ENCODE data around the gene UNG.
"Not testable (repeated sequence)": the region's sequence is repeated elsewhere in the genome, so short reads cannot be mapped to it uniquely, and the experiment has no call there.

Gene UNG

DNA sequence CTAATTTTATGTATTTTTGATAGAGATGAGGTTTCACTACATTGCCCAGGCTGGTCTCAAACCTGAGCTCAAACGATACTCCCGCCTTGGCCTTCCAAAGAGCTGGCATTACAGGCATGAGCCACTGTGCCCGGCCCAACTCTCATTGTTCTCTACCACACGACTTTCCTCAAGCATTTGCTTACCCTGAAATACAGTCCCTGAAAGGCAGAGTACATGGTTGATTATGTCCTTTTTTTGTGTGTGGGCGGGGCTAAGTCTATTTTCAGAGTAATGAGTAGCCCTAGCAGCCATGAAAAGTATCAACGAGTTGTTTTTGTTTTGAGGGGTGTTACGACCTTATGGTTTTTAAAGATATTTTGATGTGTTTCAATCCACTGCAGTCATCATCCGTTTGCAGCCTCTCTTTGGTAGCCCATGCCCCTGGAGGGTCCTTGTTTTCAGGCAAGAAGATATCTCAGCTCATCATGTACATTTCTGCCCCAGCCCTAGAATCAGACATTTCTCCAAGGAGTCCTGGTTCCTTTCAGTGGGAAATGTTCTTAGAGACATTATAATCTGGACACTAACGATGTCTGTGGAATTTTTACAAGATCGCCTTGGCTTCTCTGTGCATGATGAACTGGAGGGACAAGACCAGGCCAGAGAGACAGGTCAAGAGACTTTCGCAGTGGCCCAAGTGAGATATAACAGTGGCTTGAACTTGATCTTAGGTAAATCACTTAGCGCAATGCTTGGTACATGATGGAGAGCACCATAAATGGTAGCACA lies 27.7 kb downstream of the UNG start:
- no peak for DNase-seq

DNA sequence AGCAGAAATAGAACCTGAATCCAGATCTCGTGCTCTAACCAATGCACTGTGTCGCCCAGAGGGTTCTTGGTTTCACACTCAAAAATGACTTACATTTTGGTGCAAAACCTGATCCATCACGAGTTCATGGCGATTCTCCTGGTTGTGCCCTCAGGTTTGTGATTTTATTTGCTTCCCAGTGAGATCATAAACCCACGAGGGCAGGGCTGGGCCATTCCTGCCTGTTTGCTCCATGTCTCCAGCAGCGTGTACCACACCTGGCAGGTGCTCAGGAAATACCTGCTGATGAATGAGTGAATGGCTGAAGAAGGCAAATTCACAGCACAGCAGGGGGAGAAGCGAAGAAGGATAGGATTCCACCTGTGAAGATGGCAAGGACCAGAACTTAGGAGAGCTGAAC lies 28.4 kb downstream of the UNG start:
- no peak for DNase-seq

DNA sequence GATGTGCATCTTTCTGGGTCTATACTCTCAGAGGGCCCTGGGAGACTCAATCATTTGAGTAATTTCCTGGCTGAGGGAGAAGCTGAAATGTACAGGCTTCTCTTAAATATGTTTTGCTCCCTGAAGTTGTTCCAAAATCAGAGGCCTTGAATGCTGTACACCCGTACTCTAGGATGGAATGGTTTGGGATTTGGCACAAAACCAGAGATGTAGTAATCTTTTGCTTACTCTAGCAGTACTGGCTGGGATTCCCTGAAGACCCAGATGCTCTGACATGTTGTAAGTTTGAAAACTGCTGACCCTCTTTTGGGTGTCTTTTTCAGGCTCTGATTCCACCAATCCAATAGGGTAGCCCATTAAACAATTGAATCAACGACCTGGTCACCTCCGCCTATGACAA lies 29.4 kb downstream of the UNG start:
- no peak for DNase-seq

DNA sequence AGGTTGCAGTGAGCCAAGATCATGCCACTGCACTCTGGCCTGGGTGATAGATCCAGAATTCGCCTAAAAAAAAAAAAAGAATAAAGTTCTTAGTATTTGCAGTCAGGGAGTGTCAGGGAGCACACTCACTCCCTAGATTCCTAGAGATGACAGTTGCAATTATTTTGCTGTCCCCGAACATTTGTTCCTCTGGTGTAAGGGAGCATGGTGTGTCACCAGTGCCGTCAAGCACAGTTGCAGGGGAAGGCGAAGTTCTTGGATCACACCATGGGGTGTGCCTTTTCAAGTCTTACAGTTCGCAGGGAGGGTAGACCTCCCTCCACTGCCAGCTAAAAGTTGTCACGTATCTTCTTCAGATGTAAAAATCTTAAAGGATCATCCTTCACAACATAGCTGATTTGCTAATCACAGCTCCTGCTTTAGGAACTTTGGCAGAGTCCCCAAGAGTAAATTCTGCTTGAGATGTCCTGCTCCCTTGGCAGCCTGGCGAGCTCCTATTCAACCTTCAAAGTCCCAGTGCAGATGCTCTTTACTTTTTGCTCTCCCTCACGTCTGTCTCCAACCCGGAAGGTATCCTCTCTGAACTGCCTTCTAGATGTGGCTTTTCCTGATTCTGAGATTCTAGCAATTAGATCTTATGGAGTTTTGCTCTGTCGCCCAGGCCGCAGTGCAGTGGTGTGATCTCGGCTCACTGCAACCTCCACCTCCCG lies 30.3 kb downstream of the UNG start:
- no peak for DNase-seq

DNA sequence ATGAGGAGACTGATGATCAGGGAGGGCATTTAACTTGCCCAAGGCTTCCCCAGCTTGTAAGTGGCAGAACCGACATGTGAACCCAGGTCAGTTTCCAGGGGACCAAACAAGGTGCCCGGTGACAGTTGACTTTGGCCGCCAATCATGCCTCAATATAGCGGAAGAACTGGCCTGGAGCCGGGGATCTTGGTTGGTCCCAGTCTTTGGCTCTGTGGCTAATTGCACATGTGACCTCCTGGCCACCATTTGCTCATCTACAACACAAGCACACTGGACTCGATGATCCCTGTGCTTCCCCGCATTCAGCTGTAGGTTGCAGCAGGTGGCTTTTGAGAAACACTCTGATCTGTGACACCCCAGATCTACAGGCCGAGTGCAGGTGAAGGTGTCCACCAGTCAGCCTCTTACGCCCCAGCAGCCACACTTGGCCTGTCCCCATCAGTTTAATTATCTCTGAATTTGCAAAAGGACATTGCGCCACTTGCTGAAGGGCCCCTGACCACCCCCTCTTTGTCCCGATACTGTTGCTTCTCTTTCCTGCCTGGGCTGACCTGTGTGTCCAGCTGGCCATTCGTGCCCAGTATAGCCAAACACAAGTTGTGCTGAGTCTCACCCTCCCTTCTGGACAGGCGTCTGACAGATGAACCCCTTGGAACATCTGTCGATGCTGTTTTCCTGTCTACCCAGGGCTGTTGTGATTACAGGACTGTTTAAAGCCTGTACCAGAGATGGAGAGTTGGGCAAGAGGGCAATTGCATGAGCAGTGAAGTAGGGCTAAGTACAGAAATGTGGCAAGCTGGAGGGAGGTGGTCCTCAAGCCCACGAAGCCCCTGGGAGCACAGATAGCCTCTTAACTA lies 33.1 kb downstream of the UNG start:
- DNase-seq = no peak

DNA sequence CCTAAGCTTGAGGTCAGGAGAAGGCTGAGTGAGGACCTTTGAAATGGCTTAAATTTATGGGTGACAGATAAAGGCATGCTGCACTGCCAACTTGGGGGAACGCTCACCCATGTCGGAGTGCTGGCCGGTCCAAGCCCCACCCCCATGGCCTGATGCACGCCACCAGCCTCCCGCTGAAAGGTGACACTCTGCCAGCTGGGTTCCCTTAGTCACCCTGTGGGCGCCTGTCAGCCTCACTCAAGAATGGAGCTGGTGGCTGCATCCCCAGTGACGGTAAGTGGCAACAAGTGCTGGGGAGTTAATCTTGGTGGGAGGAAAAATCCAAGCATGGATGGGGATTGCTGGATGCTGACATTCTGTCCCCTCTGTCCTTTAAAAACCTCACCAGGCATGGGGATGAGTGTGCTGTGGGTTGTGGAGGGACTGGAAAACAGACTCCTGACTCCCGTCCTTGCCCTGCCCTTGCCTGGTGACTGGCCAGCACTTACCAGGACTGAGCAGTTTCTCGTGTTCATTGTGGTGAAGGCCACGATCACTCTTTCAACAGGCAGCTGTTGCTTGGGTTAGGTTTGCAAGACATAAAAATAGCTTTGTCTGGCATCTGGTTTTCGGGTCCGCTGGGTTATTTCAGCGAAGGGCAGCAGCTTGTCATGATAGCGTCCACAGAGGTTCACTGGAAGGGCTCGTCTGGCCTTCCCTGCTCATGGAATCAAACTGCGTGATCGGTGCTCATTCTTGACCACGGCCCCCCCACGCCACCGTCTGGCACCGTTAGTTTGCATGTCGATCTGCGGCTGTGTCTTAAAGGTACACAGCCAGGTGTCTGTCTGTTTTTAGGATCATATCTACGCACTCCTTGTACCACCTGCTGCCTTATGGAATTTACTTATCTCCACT lies 34.0 kb downstream of the UNG start:
- DNase-seq = no peak

DNA sequence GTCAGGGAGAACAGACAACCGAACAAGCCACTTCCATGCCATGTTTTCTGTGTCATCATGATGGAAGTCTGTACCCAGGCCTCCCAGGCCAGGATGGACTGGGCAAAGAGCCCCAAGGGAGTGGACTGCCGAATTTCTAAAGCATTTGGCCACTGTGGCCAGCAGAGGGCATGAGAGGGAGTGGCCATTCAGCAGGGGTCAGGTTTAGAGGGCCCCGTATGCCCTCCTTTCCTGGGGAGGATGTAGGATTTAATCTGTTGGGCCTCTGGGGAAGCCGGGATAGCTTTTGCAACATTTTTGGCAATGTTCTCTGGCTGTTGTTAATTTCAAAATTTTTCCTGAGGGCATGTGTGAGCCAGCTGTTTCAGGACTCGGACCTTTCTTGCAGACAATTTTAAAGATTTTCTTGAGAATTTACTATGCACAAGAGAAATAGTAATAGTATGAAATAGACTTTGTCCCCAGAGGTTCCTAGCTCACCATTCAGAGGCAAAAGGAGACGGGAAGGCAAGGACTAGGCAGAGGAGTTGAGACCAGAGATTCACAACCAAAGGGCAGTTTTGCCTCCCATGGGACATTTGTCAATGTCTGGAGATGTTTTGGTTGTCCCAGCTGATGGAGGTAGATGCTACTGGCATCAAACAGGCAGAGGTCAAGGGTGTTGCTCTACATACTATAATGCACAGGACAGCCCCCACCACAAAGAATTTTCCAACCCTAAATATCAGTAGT lies 37.0 kb downstream of the UNG start:
- no peak for DNase-seq

DNA sequence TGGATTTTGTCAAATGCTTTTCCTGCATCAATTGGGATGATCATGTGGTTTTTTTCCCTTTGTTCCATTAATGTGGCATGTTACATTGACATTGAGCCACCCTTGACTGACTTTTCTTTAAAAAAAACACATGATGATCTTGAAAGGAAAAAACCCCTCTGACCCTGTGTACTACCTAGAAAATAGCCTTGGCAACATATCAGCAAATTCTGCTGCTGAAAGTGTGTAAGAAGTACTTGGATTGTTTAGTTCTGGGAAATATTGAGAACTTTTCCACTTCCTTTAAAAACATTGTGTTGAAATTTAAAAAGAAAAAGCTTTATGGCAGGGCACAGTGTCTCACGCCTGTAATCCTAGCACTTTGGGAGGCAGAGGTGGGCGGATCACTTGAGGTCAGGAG lies 39.7 kb downstream of the UNG start:
- no peak for DNase-seq

DNA sequence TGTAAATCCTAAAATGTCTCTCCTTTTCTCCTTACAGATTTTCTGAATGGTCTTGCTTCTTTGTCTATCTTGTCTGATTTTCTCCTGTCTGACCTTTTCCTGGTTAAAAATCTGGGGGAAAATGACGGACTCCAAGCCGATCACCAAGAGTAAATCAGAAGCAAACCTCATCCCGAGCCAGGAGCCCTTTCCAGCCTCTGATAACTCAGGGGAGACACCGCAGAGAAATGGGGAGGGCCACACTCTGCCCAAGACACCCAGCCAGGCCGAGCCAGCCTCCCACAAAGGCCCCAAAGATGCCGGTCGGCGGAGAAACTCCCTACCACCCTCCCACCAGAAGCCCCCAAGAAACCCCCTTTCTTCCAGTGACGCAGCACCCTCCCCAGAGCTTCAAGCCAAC lies 42.0 kb downstream of the UNG start:
- no peak for DNase-seq

DNA sequence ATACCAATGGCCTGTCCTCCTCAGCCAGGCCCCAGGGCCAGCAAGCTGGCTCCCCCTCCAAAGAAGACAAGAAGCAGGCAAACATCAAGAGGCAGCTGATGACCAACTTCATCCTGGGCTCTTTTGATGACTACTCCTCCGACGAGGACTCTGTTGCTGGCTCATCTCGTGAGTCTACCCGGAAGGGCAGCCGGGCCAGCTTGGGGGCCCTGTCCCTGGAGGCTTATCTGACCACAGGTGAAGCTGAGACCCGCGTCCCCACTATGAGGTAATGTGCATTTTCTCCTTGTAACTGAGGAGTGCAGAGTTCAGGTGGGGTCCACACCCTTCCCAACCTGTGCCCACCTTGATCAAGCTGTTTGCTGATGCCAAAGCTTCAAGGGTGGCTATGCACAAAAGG lies 42.4 kb downstream of the UNG start:
- no peak for DNase-seq

DNA sequence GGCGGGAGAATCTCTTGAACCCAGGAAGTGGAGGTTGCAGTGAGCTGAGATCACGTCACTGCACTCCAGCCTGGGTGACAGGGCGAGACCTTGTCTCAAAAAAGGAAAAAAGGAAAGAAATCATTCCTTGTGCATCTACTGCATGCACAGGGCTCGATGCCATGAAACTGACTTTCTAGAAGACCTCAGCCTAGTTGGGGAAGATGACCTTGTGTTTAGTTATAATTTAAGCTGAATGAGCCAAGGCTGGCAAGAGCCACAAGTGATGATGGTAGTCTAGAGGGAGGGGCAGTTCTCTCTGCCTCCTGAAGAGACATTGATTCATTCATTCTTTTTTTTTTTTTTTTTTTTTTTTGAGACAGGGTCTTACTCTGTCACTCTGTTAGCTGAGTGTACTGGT lies 43.2 kb downstream of the UNG start:
- no peak for DNase-seq

DNA sequence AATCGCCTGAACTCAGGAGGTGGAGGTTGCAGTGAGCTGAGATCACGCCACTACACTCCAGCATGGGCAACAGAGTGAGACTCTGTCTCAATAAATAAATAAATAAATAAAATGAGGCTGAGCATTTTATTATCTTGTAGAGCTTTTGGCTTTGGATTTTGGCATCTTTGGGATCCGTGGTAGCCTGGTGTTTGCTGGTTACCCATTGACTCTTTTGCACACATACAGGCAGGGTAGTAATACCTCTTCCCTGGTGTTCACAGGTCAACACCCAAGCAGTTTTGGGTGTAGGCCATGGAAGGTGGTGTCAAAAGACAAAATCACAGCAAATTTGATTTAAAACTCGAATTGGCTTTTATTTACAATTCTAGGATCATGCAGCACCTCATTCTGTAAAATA lies 46.8 kb downstream of the UNG start:
- DNase-seq = no peak

DNA sequence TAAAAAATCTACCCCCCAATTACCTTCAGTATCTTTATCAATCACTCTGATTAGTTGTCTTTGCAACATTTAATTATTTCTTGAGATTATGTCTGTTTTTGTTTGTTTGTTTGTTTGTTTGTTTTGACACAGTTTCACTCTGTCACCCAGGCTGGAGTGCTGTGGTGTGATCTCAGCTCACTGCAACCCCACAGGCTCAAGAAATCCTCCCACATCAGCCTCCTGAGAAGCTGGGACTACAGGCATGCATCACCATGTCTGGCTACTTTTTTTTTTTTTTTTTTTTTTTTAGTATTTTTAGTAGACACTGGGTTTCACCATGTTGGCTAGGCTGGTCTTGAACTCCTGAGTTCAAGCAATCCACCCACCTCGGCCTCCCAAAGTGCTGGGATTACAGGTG lies 49.7 kb downstream of the UNG start:
- not testable (repeated sequence) for DNase-seq

DNA sequence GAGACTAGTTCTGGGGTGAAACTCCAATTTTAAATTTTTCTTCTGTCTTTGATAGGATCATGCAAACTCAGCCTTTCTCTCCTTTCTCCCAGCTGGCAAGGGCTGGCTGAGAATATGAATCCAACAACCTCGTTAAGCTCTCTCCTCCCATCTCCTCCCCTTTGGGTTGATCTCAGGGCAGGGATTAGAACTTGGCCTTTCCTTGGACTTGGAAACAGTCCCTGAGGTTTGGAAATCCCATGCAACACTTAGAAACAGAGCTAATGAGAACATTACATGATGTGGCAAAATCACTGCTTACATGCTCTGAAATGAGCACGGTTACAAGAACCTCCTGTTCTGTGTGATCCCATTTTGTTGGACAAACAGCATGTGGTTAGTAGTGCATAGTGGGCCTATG lies 50.6 kb downstream of the UNG start:
- no peak for DNase-seq

DNA sequence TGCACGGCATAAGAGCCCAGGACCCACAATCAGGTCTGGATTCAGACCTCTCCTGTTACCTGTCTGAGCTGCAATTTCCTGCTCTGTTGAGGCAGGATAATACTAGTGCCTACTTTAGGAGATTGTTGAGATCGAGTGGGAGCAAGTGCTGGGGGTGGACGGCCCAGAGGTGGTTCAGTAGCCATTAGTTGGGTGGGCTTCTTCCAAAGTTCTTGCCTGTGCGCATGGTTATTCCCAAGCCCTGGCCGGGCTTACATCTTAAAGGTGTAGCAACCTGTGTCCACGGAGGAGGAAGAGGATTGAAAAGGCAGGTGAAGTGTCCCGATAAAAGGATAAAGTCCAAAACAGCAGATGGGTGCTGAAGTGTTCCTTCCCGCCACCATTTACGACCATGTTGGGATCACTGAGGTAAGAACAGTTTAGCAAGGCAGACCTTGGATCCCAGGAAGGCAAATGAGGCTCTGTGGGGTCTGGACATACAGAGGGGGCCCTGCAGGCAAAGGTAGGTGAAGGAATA lies 52.8 kb downstream of the UNG start:
- no peak for DNase-seq

DNA sequence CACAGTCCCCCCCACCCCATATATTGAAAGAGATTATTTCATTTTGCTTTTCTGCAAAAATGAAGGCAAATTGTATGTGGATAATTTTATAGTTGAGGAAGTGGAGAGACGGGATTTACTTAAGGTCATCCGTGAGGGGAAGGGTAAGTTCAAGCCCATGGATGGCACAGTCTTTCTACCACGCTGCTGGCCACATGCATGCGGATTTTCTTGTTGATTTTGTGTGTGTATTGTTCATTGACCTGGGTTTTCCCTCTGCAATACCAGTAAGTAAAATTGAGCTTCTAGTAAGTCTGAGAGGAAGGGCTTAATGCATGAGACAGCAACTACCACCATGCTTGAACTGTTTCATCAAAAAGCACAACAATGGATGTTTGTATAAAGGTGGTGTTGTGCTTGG lies 54.1 kb downstream of the UNG start:
- no peak for DNase-seq

DNA sequence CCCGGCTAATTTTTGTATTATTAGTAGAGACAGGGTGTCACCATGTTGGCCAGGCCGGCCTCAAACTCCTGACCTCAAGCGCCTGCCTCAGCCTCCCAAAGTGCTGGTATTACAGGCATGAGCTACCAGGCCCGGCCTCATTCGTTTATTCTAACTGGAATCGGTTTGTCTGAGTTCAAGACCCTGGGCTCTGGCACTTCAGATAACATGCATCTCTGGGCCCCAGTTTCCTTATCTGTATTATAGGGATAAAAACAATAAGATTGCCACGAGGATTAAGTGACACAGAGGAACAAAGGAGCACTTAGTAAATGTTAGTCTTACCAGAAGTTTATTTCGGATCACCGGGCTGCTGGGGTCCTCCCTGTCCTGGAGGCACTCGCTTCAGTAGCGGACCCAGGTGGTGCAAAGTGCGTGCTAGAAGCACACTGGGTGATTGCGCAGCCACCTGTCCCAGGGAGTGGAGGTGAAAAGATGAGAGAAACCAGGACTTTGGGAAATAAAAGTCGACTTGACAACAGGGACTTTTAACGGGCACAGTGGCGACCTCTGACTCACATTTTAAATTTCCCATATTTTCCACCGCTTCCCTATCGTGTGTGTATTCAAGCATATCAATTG lies 56.5 kb downstream of the UNG start:
- DNase-seq = no peak

DNA sequence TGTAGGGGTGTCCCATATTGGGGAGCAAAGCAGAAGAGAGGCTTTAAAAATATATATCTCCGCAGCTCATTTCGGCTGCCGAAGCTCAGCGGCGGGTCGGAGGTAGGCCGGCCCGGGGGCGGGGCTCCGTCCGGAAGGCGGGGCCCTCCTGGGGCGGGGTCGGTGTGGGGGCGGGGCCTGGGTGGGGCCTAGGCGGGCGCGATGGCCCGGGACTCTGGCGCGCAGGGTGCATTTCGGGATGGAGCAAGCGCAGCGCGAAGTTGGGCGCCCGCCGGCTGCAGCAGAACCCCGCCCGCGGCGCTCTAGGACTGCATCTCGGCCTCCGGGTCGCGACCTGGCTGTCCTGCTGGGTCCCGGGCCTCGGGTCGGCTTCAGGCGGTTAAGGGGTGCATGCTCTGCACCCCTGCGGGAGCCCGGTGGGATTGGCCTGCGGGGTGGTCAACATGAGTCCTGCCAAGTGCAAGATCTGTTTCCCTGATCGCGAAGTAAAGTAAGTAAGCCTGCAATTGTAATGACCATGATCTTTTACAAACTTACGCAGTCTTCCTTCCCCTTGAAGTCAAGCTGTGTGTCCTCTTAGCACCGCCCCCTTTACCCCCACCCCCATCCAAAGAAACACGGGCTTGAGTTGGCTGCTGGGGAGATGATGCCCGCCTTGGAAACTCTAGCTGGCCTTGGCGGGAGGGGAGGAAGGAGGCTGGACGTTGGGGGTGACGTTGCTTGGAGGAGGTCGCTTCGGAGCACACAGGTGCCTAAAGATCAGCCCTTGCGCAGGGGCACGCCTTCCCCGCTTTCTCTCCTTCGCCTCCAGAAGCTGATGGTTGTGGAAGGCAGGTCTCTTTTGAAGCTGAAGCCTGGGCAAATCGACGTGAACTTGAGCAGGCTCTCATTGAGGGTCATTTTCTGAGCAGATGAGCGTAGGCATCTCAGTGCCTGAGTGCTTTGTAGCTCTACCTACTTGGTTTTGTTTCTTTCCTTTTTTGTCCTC lies 57.3 kb downstream of the UNG start:
- DNase-seq = no peak

DNA sequence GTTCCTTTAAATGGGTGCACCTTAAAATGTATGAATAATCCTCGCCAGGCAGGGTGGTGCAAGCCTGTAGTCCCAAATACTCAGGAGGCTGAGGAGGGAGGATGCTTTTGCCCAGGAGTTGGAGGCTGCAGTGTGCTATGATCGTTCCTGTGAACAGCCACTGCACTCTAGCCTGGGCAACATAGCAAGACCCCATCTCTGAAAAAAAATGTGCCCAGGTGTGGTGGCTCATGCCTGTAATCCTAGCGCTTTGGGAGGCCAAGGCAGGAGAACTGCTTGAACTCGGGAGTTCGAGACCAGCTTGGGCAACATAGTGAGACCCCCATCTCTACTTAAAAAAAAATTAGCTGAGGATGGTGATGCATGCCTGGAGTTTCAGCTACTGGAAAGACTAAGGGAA lies 58.6 kb downstream of the UNG start:
- DNase-seq = no peak

DNA sequence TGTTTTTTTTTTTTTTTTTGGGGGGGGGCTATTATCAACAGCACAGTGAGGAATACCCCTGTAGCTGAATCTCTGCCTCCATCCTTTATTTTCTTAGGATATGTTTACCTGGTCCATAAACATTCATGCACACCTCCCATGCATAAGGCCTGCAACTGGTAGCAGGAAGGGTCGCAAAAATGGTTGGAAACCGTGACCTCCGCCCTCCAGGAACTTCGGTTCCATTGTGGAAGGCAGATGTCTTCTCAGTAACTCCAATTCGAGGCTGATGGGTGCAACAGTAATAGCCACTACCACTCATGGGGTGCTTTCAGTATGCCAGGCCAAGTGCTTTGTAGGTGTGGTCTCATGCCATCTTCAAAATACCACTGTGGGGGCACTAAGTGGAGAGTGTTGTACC lies 59.2 kb downstream of the UNG start:
- no peak for DNase-seq
